ENCODE data around the gene BICDL2. TPM values are rescaled to one million over a fixed set of nuclear protein-coding genes. Genes with fewer than 3 reads are reported as not detected.

Gene BICDL2
- total and polyA plus RNA-seq, 7 donors: 0.36 to 83.8 (median 62.5) TPM; not detected in 2

DNA sequence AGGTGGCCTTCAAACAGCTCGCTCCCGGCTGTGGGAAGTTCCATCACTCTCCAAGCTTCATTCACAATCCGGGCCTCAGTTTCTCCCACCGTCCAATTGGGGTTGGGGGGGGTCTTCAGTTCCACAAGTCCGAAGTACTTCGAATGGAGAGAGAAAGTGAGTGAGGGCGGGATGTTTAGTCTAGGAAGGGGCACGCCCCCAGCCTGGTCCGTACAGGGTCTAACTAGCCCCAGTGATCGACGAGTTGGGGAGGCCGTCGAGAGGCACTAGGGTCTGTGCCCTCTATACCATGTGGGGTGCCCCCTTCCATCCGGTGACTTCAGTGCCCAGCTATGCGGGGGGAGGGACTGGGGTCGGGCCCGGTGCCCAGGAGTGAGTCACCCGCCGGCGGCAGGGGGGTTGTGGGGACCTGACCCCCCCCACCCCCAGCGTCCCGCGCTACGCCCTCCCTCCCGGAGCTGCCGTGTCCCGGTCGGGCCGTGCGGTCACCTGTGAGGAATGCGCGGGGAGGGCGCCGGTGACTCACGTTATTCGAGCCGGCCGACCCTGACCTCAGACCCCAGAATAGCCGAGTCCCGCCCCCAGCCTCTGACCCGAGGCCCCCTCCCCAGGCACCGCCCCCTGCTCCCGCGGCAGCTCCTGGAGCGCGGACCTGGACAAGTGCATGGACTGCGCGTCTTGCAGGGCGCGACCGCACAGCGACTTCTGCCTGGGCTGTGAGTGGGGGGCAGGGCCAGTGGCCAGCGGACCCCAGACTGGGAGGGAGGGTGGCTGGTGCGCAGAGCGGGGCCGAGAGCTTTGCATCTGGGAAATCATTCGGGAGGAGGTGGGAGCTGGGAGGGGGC is 15.9 kb downstream of the BICDL2 start:
- Histone ChIP-seq H3K4me1 (peaks cover 0 to 62% (median 54%) of the 10 kb centered on the region in 4 donors), H3K27me3 (peaks cover 17 to 28% (median 24%) of the 10 kb centered on the region in 3 donors), H3K36me3 (peaks cover 0 to 3% (median 1%) of the 10 kb centered on the region in 4 donors), H3K27ac (peak overlapping the region; percentile 98 to 99 (median 98)), H3K9me3 (no peaks in the 10 kb centered on the region), H3K4me3 (peak overlapping the region; percentile 46 to 74 (median 61))
- intact Hi-C loops (cut with DNase I): loop anchor here (2.0 kb wide), 1 partner anchor 262 kb away; the partner anchor contains the start of gene ZNF263
- TF ChIP-seq POLR2AphosphoS5 (IDR thresholded peaks at IDR 0.05) (peak; percentile 49 to 90 (median 70)), EP300 (IDR thresholded peaks at IDR 0.05) (peak in 2 of 4 donors; percentile 57 to 80), POLR2A (IDR thresholded peaks at IDR 0.05) (no peak)
- TF ChIP-seq, protein P1, sequence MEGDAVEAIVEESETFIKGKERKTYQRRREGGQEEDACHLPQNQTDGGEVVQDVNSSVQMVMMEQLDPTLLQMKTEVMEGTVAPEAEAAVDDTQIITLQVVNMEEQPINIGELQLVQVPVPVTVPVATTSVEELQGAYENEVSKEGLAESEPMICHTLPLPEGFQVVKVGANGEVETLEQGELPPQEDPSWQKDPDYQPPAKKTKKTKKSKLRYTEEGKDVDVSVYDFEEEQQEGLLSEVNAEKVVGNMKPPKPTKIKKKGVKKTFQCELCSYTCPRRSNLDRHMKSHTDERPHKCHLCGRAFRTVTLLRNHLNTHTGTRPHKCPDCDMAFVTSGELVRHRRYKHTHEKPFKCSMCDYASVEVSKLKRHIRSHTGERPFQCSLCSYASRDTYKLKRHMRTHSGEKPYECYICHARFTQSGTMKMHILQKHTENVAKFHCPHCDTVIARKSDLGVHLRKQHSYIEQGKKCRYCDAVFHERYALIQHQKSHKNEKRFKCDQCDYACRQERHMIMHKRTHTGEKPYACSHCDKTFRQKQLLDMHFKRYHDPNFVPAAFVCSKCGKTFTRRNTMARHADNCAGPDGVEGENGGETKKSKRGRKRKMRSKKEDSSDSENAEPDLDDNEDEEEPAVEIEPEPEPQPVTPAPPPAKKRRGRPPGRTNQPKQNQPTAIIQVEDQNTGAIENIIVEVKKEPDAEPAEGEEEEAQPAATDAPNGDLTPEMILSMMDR (IDR thresholded peaks at IDR 0.05): no peak
- 0 to 1% methylated on average over 57 of the region's 57 CpGs for WGBS, 2 donors
- peak; percentile 94 for DNase-seq

DNA sequence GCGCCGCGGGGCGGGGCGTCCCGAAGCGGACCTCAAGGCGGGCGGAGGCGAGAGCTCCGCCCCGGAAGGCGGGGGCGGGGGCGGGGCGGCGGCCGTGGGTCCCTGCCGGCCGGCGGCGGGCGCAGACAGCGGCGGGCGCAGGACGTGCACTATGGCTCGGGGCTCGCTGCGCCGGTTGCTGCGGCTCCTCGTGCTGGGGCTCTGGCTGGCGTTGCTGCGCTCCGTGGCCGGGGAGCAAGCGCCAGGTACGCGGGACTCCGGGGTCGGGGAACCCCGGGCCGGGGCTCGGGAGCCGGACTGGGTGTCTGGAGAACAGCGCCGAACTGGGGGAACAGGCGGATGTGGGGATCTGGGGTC is 16.5 kb downstream of the BICDL2 start, which contains the start of gene TNFRSF12A:
Gene TNFRSF12A, plus strand, starts transcription at position 122 of the 357 bp plus-strand sequence. Its CDS starts 30 bp downstream, at position 152.
- Histone ChIP-seq H3K27ac (peak within 1 kb of the TSS; percentile 98 to 99 (median 98)), H3K9me3 (no peaks in the 10 kb centered on the region), H3K4me1 (peaks cover 0 to 59% (median 53%) of the 10 kb centered on the region in 4 donors), H3K27me3 (peaks cover 17 to 28% (median 24%) of the 10 kb centered on the region in 3 donors), H3K36me3 (no peaks in the 10 kb centered on the region), H3K4me3 (peak within 1 kb of the TSS; percentile 46 to 74 (median 61))
- peak; percentile 83 for DNase-seq
- no peak for TF ChIP-seq EP300 (IDR thresholded peaks at IDR 0.05)
- TF ChIP-seq POLR2A (IDR thresholded peaks at IDR 0.05): peak in 1 of 2 donors; percentile 51
- peak; percentile 56 to 90 (median 88) for TF ChIP-seq POLR2AphosphoS5 (IDR thresholded peaks at IDR 0.05)
- TF ChIP-seq, protein P1 (IDR thresholded peaks at IDR 0.05): no peak
- WGBS, 2 donors: 1% methylated on average over 49 of the region's 49 CpGs
- intact Hi-C loops (cut with DNase I): loop anchor here (2.0 kb wide), 1 partner anchor 263 kb away; the partner anchor contains the start of gene ZNF263

DNA sequence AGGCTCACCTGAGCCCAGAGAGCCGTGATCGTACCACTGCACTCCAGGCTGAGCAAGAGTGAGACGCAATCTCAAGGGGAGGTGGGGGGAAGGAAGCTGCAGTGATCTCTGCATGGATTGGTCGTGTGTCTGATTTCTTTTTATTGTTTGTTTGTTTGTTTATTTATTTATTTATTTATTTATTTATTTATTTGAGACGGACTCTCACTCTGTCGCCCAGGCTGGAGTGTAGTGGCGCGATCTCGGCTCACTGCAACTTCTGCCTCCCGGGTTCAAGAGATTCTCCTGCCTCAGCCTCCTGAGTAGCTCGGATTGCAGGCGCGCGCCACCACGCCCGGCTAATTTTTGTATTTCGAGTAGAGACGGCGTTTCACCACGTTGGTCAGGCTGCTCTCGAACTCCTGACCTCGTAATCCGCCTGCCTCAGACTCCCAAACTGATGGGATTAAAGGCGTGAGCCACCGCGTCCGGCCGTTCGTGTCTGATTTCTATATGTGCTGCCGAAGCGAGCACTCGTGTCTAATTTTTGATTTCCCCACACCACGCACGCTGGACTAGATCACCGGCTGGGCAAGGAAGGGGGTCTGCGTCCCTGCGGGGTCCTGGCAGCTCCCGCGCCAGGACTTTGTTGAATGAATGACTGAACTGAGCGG is 17.0 kb downstream of the BICDL2 start:
- 19 to 30% methylated on average over 40 of the region's 40 CpGs for WGBS, 2 donors
- DNase-seq: no peak
- peak overlapping the region in 3 of 4 donors; percentile 57 to 74 (median 65) for H3K4me3 ChIP-seq
- peak overlapping the region; percentile 98 to 99 (median 98) for H3K27ac ChIP-seq
- intact Hi-C loops (cut with DNase I): loop anchor here (2.0 kb wide), 1 partner anchor 263 kb away; the partner anchor contains the start of gene ZNF263
- H3K27me3 ChIP-seq: peaks cover 17 to 28% (median 24%) of the 10 kb centered on the region in 3 donors
- no peaks in the 10 kb centered on the region for H3K36me3 ChIP-seq
- TF ChIP-seq POLR2AphosphoS5 (IDR thresholded peaks at IDR 0.05) (no peak), EP300 (IDR thresholded peaks at IDR 0.05) (no peak), POLR2A (IDR thresholded peaks at IDR 0.05) (no peak)
- TF ChIP-seq, protein P1 (IDR thresholded peaks at IDR 0.05): no peak
- H3K9me3 ChIP-seq: no peaks in the 10 kb centered on the region
- H3K4me1 ChIP-seq: peaks cover 0 to 54% (median 49%) of the 10 kb centered on the region in 4 donors

DNA sequence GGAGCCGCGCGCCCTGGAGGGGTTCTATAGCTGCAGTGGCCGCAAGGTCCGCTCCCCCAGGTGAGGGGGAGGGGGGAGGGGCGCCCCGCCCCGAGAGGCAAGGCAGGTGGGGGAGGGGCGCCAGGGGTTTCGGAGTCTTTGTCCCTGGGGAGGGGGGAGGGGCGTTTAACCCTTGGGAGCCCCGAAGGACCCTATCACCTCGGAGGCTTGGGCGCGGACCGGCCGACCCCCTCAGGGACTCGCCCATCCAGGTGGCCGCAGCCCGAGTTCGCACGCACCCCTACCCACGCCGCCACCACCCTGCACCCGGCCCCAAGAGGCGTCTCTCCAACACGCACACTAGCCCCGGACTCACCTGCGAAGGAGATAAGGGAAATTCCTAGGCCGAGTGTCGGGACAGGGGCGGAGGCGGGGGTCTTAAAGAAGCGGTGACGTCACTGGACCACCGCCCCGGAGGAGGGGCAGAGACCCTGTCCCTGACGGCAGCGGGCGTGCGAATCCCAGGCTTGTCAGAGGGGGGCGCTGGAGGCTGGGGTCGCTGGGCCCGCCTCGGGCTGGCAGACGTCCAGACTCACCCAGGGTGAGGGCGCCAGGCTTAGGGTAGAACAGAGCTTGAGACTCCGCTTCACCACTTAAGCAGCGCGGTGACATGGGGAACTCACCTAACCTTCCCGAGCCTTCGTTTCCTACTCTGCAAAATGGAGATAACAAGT is 18.8 kb downstream of the BICDL2 start, which contains the start of gene CLDN6:
Gene CLDN6, minus strand, starts transcription at position 390 of the 713 bp plus-strand sequence. CDS start 2,162 bp downstream, outside the sequence.
- no peak for TF ChIP-seq POLR2A (IDR thresholded peaks at IDR 0.05)
- TF ChIP-seq EP300 (IDR thresholded peaks at IDR 0.05): no peak
- TF ChIP-seq, protein P1 (IDR thresholded peaks at IDR 0.05): no peak
- TF ChIP-seq POLR2AphosphoS5 (IDR thresholded peaks at IDR 0.05): no peak
- 14% methylated on average over 52 of the region's 52 CpGs for WGBS, 2 donors
- Histone ChIP-seq H3K9me3 (no peaks in the 10 kb centered on the region), H3K27me3 (peaks cover 19 to 44% (median 39%) of the 10 kb centered on the region in 3 donors), H3K4me1 (peaks cover 0 to 40% (median 38%) of the 10 kb centered on the region in 4 donors), H3K36me3 (no peaks in the 10 kb centered on the region), H3K4me3 (no peak within 1 kb of the TSS), H3K27ac (no peak within 1 kb of the TSS)
- no peak for DNase-seq
- intact Hi-C loops (cut with DNase I): no loop called here
